GM19467 (cell line): ENCODE data around the gene BEND7.
"Not testable (repeated sequence)": the region's sequence is repeated elsewhere in the genome, so short reads cannot be mapped to it uniquely, and the experiment has no call there.

Experiments used
- ATAC-seq: cut with Tn5 transposase; IDR thresholded peaks from one replicate; pipeline ENCODE4 v1.9.1; 2021; ENCODE audit warnings: mild to moderate bottlenecking, moderate library complexity; ENCODE audit not compliant: unreplicated experiment

Gene BEND7

DNA sequence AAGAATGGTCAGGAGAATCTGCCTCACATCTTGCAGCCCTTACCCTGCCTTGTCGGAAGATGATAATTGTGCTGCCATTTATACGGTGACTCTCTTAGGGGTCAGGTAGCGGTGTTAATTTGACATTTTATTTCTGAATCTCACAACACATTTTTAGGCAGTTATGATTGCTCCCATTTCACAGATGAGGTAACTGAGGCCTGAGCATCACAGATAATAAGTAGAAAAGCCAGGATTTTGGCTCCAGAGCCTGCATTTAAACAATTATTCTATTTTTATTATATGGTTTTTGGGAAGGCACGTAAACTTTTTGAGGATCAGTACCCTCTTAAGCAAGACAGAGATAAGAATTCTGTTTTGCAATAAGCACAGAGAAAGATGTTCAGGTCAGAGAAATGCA, 103.4 kb downstream of the BEND7 start:
- no peak for ATAC-seq

GRCh38 chr10:13422800-13423199, 106.0 kb downstream of the BEND7 start:
- ATAC-seq: no peak

DNA sequence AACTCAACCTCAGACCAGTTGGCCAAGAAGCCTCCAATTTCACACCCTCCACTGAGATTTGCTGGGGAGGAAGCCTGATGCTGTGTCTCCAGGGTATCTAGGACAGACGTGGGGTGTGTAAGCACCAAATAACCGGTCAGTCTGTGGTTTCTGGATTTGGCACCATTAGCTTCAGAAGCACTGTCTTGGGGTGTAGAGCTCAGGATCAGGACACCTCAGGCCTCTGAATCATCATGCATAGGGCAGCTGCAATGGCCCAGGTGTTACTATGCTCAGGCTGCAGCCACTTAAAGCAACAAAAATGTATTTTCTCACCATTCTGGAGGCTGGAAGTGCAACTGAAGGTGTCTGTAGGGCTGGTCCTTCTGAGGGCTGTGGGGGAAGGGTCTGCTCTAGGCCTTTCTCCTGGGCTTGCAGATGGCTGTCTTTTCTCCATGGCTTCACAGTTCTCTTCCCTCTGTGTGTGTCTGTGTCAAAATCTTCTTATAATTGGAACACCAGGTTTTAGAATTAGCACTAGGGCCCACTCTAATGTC, 107.4 kb downstream of the BEND7 start:
- ATAC-seq: no peak

DNA sequence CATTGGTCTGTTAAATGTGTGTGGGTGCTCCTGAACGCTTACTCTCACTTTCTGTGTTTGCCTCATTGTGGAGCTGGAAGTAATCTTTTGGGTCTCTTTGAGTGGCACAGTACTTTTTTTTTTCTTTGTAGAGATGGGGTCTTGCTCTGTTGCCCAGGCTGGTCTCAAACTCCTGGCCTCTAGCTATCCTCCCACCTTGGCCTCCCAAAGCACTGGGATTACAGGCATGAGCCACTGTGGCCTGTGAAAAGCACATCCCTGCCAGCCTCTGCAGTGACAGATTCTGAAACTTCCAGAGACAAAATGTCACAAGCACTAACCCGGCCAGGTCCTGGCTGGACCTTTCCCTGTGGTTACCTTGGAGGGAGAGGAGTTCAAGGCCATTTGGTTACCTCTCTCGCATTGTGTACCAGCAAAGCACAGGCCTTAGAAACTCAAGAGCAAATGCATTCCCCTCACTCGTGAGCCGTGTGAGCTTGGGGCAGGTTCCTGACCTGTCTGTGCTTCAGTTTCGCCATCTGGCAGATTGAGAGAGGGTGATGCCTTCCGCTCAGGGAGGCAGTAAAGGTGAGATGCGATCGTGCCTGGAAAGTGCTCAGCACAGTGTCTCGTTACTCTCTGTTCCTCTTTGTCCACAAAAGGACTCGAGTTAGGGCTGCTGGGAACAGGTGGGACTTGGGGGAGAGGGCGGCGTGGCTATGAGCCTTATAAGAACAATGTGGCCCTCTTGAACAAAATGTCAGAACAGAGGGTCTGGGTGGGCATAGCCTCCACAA, 108.1 kb downstream of the BEND7 start:
- no peak for ATAC-seq

GRCh38 chr10:13417459-13418126, 111.2 kb downstream of the BEND7 start:
- ATAC-seq: no peak

- no peak for ATAC-seq
Measured at GRCh38 chr10:13416760-13417159, 112.1 kb downstream of the BEND7 start.

GRCh38 chr10:13414855-13415254, 114.0 kb downstream of the BEND7 start:
- no peak for ATAC-seq

- no peak for ATAC-seq
Measured at GRCh38 chr10:13414137-13414536, 114.7 kb downstream of the BEND7 start.

GRCh38 chr10:13412894-13413293, 115.9 kb downstream of the BEND7 start:
- ATAC-seq: no peak

GRCh38 chr10:13404791-13405190, 124.0 kb downstream of the BEND7 start:
- ATAC-seq: no peak

GRCh38 chr10:13404305-13404759, 124.5 kb downstream of the BEND7 start:
- no peak for ATAC-seq

DNA sequence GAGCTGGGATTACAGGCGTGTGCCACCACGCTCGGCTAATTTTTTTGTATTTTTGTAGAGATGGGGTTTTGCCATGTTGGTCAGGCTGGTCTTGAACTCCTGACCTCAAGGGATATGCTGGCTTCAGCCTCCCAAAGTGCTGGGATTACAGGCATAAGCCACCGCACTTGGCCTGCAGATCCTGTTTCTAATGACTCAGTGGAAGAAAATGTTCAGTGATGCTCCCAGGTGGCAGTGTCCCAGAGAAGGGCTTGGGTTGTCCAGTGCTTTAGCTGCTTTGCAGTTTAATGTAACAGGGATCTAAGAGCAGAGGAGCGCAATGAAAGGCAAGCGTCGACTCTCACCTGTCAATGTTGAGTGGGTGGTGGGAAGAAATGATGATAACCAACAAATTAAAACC, 125.4 kb downstream of the BEND7 start:
- not testable (repeated sequence) for ATAC-seq

- no peak for ATAC-seq
Measured at GRCh38 chr10:13402021-13402420, 126.8 kb downstream of the BEND7 start.

DNA sequence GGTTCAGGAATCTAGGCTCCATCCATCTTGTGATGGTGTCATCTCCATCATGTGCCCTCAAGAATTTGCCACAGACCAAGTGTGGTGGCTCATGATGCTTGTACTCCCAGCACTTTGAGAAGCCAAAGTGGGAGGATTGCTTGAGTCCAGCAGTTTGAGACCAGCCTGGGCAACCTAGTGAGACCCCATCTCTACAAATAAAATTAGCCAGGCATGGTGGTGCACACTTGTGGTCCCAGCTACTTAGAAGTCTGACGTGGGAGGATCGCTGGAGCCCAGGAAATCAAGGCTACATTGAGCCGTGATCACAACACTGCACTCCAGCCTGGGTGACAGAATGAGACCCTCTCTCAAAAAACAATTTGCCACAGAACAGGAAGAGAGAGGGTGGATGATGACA, 127.7 kb downstream of the BEND7 start:
- no peak for ATAC-seq

DNA sequence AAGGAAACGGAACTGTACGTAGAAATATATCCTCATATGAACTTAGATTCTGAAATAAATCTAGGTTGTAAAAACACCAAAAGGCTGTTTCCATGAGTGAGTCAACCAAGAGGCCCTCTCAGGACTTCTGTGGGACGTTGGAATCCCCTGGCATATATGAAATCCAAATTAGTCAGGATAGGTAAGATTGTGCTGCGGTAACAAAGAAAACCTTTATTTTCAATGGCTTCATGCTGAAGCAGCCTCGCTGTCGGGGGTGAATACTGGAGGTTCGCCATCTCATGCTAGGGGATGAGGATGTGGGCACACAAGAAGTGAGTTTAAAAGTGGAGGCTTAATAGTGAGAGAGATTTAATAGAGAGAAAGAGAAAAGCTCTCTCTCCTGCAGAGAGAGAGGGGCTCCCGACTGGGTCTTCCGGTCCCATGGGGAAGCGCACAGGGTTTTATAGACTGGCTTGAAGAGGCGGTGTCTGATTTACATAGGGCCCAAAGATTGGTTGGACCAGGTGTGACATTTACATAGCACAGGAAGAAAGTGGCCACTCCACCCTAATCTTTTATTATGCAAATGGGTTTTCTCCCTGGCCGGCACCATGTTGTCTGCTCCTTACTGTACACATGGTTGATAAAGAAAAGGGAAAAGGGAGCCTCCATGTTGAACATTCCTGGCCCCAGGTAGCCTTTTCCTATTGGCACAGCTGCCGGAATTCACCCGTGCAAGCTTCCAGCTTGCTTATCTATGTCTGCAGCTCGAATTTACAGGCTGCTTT, 128.4 kb downstream of the BEND7 start:
- no peak for ATAC-seq

GRCh38 chr10:13399752-13400151, 129.1 kb downstream of the BEND7 start:
- ATAC-seq: no peak

DNA sequence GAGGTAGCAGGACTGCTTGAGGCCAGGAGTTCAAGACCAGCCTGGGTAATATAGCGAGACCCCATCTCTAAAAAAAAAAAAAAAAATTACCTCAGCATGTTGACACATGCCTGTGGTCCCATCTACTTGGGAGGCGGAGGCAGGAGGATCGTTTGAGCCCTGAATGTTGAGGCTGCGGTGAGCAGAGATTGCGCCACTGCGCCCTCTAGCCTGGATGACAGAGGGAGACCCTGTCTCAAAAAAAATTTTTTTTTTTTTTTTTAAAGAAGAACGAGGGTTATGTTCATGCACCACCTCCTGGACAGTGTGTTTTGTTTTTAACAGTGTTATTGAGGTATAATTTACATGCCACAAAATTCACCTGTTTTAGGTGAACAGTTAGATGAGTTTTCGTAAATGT, 129.6 kb downstream of the BEND7 start:
- no peak for ATAC-seq

- ATAC-seq: no peak
Measured at GRCh38 chr10:13397052-13397451, 131.8 kb downstream of the BEND7 start.

DNA sequence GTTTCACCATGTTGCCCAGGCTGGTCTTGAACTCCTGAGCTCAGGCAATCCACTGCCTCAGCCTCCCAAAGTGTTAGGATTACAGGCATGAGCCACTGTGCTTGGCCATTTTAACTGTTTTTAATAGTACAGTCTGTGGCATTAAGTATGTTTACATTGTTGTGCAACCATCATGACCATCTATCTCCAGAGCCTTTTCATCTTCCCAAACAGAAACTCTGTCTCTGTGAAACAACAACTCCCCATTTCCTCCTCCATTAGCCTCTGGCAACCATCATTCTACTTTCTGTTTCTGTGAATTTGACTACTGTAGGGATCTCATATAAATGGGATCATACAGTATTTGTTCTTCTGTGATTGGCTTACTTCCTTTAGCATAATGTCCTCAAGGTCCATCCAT, 132.4 kb downstream of the BEND7 start:
- ATAC-seq: no peak

DNA sequence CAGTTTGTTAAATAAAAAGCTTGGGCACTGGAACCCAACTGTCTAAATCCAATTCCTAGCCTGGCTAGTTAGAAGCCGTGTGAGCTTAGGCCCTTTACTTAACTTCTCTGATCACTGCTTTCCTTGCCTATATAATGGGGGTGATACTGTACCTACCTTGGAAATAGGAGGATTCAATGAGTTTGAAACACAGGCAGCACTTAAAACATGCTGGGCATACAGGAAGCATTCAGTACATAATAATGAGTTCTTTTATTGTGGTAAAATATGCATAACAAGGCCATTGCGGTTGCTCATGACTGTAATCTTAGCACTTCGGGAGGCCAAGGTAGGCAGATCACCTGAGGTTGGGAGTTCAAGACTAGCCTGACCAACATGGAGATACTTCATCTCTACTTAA, 133.3 kb downstream of the BEND7 start:
- no peak for ATAC-seq

- no peak for ATAC-seq
Measured at GRCh38 chr10:13393640-13394039, 135.2 kb downstream of the BEND7 start.
